H1 (cell line): Measurements from ENCODE around the gene RNF208. TPM values are rescaled to one million over a fixed set of nuclear protein-coding genes. Genes with fewer than 3 reads are reported as not detected.

Source experiments
- GABPA ChIP-seq: IDR thresholded peaks from 2 replicates; pipeline ENCODE4 v1.6.1; 2011; ENCODE audit warnings: mild to moderate bottlenecking, low read length, moderate library complexity, borderline replicate concordance; ENCODE audit not compliant: insufficient read depth
- KDM5A ChIP-seq: fragments of 200-600 bp; IDR thresholded peaks from 2 replicates; pipeline ENCODE4 v1.7.1; 2012; ENCODE audit warnings: mild to moderate bottlenecking, low read length, inconsistent platforms, mixed read lengths
- MAFK ChIP-seq: IDR thresholded peaks from 2 replicates; pipeline ENCODE4 v1.6.1; 2012; ENCODE audit warnings: low read depth, mild to moderate bottlenecking, improper control_type of control experiment, low read length
- SP2 ChIP-seq: IDR thresholded peaks from 2 replicates; pipeline ENCODE4 v1.6.1; 2012; ENCODE audit warnings: mild to moderate bottlenecking, low read length, inconsistent platforms
- SP4 ChIP-seq: IDR thresholded peaks from 2 replicates; pipeline ENCODE4 v1.6.1; 2012; ENCODE audit warnings: low read length, inconsistent platforms
- TAF1 ChIP-seq: IDR thresholded peaks from 2 replicates; pipeline ENCODE4 v1.6.1; 2011; ENCODE audit warnings: mild to moderate bottlenecking, low read depth, low read length
- polyA plus RNA-seq, 7 experiments: library from polyadenylated mRNA; depleted of rRNA in 3 of 7; stranded (reverse) in 5 of 7; unstranded in 2 of 7; fragments of >200 nt in 5 of 7; fragments of 200-250 nt in 2 of 7; gene quantifications; 1 replicate in 5 of 7; 2 replicates in 1 of 7; 4 replicates in 1 of 7; pipeline versions ENCODE4 v1.2.1 to v1.2.3, GENCODE V29; 2011 to 2013; ENCODE audit warnings: missing spikeins in 2 of 7, mixed read lengths in 2 of 7
- total RNA-seq: library from RNA; stranded (reverse); fragmentation: NEBNext Ultra II Directional; extraction: Animal tissue kit (Norgen Biotek cat#: 25700); gene quantifications from 2 replicates; pipeline ENCODE4 v1.2.1, GENCODE V29; 2021

Gene RNF208
- total and polyA plus RNA-seq, 2 of the 8 experiments (the other 6 are each of a cell fraction or from before 2014, with no cell fraction given), result 2.7 to 7.7 TPM

GRCh38 chr9:137256362-137256761, 34.3 kb upstream of the RNF208 start (continued):
- TF ChIP-seq TAF1 (no peak), GABPA (no peak), SP2 (no peak), SP4 (no peak), KDM5A (no peak), MAFK (no peak)
